Chondrocyte (in vitro differentiated cells): ENCODE measurements around the gene OTOP3. TPM values are rescaled to one million over a fixed set of nuclear protein-coding genes. Genes with fewer than 3 reads are reported as not detected.

ENCODE experiments used
- DNase-seq: peaks from one replicate; pipeline ENCODE4 v3.0.0; 2021; ENCODE audit warnings: mixed read lengths, low spot score
- H3K27ac Mint-ChIP-seq: one replicate; pipeline ENCODE4 v1.8.0; 2021; ENCODE audit warnings: mild to moderate bottlenecking, moderate library complexity, mixed read lengths; ENCODE audit not compliant: unreplicated experiment
- H3K27me3 Mint-ChIP-seq: 2 replicates; pipeline ENCODE4 v1.8.0; 2021; ENCODE audit warnings: low read depth, mixed read lengths
- H3K36me3 Mint-ChIP-seq: 2 replicates; pipeline ENCODE4 v1.8.0; 2021; ENCODE audit warnings: low read depth, mixed read lengths
- H3K4me1 Mint-ChIP-seq: 2 replicates; pipeline ENCODE4 v1.8.0; 2021; ENCODE audit warnings: low read depth, mild to moderate bottlenecking, mixed read lengths
- H3K4me3 Mint-ChIP-seq: one replicate; pipeline ENCODE4 v1.8.0; 2021; ENCODE audit warnings: mild to moderate bottlenecking, moderate library complexity, mixed read lengths; ENCODE audit not compliant: unreplicated experiment
- H3K9me3 Mint-ChIP-seq: 2 replicates; pipeline ENCODE4 v1.8.0; 2021; ENCODE audit warnings: low read depth, mixed read lengths
- CTCF ChIP-seq: fragments of 200-600 bp; sonication (generic); IDR thresholded peaks from 2 replicates; pipeline ENCODE4 v1.5.0; 2021; ENCODE audit warnings: antibody characterized with exemption, mild to moderate bottlenecking, moderate library complexity
- total RNA-seq: library from RNA; stranded (reverse); gene quantifications from 3 replicates; pipeline ENCODE4 v1.2.1, GENCODE V29; 2021

OTOP3 gene
- total RNA-seq, 1 donor from 2014 or later: not detected

GRCh38 chr17:74995847-74996246, 60.1 kb downstream of the OTOP3 start:
- TF ChIP-seq CTCF: no peak
- DNase-seq: no peak
- no peaks in the 10 kb centered on the region for H3K27me3 Mint-ChIP-seq
- peaks cover 15% of the 10 kb centered on the region for H3K4me1 Mint-ChIP-seq
- H3K27ac Mint-ChIP-seq: no peak overlapping the region
- no peak overlapping the region for H3K4me3 Mint-ChIP-seq
- H3K36me3 Mint-ChIP-seq: peaks cover 5% of the 10 kb centered on the region
- no peaks in the 10 kb centered on the region for H3K9me3 Mint-ChIP-seq

- no peak overlapping the region for H3K4me3 Mint-ChIP-seq
- peaks cover 9% of the 10 kb centered on the region for H3K36me3 Mint-ChIP-seq
- H3K27me3 Mint-ChIP-seq: no peaks in the 10 kb centered on the region
- H3K4me1 Mint-ChIP-seq: no peaks in the 10 kb centered on the region
- DNase-seq: no peak
- TF ChIP-seq CTCF: no peak
- no peak overlapping the region for H3K27ac Mint-ChIP-seq
- no peaks in the 10 kb centered on the region for H3K9me3 Mint-ChIP-seq
These were observed 63.1 kb downstream of the OTOP3 start for GRCh38 chr17:74998783-74999182.

- Mint-ChIP-seq H3K9me3 (no peaks in the 10 kb centered on the region), H3K36me3 (peaks cover 12% of the 10 kb centered on the region), H3K4me1 (no peaks in the 10 kb centered on the region), H3K4me3 (no peak overlapping the region), H3K27ac (no peak overlapping the region), H3K27me3 (no peaks in the 10 kb centered on the region)
- no peak for TF ChIP-seq CTCF
- no peak for DNase-seq
These were observed 63.8 kb downstream of the OTOP3 start for GRCh38 chr17:74999523-74999922.

Other genes starting within 250 kb of the OTOP3 start
- gene CD300LF, start 223.0 kb upstream of the OTOP3 start, total RNA-seq: not detected in 3 replicates
- gene RAB37, start 198.6 kb upstream of the OTOP3 start, total RNA-seq: 0.15 TPM in 1 of 3 replicates, not detected in the others
- 98.7 to 108 TPM (median 98.7 TPM) in 3 replicates for gene NHERF1, start 187.3 kb upstream of the OTOP3 start, total RNA-seq
- 46.8 to 48.9 TPM (median 47.4 TPM) in 3 replicates for gene NAT9, start 159.6 kb upstream of the OTOP3 start, total RNA-seq
- 0.07 to 0.28 TPM in 2 of 3 replicates, not detected in the other for gene GRIN2C, start 76.0 kb upstream of the OTOP3 start, total RNA-seq
- gene FDXR, start 62.9 kb upstream of the OTOP3 start, total RNA-seq: 7.2 to 11.6 TPM (median 9.0 TPM) in 3 replicates
- gene FADS6, start 42.3 kb upstream of the OTOP3 start, total RNA-seq: not detected in 3 replicates
- not detected in 3 replicates for gene USH1G, start 12.6 kb upstream of the OTOP3 start, total RNA-seq
- gene OTOP2, start 11.6 kb upstream of the OTOP3 start, total RNA-seq: not detected in 3 replicates
- gene HID1, start 36.9 kb downstream of the OTOP3 start, total RNA-seq: 4.7 to 7.7 TPM (median 5.2 TPM) in 3 replicates
- 32.7 to 51.1 TPM (median 51.0 TPM) in 3 replicates for gene CDR2L, start 51.7 kb downstream of the OTOP3 start, total RNA-seq
- gene MRPL58, start 76.8 kb downstream of the OTOP3 start, total RNA-seq: 18.9 to 25.7 TPM (median 19.8 TPM) in 3 replicates
- 178 to 185 TPM (median 183 TPM) in 3 replicates for gene ATP5PD, start 111.1 kb downstream of the OTOP3 start, total RNA-seq
- gene KCTD2, start 111.3 kb downstream of the OTOP3 start, total RNA-seq: 16.8 to 20.4 TPM (median 17.1 TPM) in 3 replicates
- 2.1 to 3.0 TPM (median 3.0 TPM) in 3 replicates for gene SLC16A5, start 152.1 kb downstream of the OTOP3 start, total RNA-seq
- gene ARMC7, start 174.1 kb downstream of the OTOP3 start, total RNA-seq: 10.8 to 12.3 TPM (median 12.1 TPM) in 3 replicates
- 23.3 to 31.2 TPM (median 30.4 TPM) in 3 replicates for gene NT5C, start 195.8 kb downstream of the OTOP3 start, total RNA-seq
- 78.6 to 90.4 TPM (median 86.4 TPM) in 3 replicates for gene JPT1, start 218.6 kb downstream of the OTOP3 start, total RNA-seq
- 307 to 347 TPM (median 312 TPM) in 3 replicates for gene SUMO2, start 247.1 kb downstream of the OTOP3 start, total RNA-seq